Peyer's patch (tissue), 4 donors: ENCODE measurements around the gene MAST2.

Source experiments
- POLR2A ChIP-seq, 2 donors: fragments of 450-650 bp; IDR thresholded peaks; one replicate each; pipeline ENCODE4 v1.5.1; 2017; ENCODE audit warnings: antibody characterized with exemption in 2 of 2, mild to moderate bottlenecking in 2 of 2, moderate library complexity in 2 of 2
- TF ChIP-seq, protein P1 (sequence below), 6 experiments: fragments of 450-650 bp in 4 of 6; fragments of 200-600 bp in 2 of 6; sonication (generic) in 1 of 6; IDR thresholded peaks; one replicate each; pipeline ENCODE4 v1.5.1; 2017 to 2019; ENCODE audit warnings: antibody characterized with exemption in 6 of 6, mild to moderate bottlenecking in 3 of 6, moderate library complexity in 1 of 6

DNA sequence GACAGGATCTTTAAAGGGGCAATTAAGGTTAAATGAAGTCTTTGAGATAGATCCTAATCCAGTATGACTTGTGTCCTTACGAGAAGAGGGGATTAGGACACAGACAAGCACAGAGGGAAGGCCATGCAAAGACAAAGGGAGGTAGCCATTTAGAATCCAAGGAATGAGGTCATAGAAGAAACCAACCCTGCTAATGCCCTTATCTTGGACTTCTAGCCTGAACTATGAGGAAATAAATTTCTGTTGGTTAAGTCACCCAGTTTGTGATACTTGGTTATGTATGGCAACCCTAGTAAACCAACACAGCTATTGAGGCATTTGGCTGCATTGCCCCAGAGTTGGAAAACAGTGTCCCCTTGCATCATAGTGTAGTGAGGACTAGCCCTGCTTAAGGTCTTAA is 121.3 kb downstream of the MAST2 start:
- TF ChIP-seq, protein P1, sequence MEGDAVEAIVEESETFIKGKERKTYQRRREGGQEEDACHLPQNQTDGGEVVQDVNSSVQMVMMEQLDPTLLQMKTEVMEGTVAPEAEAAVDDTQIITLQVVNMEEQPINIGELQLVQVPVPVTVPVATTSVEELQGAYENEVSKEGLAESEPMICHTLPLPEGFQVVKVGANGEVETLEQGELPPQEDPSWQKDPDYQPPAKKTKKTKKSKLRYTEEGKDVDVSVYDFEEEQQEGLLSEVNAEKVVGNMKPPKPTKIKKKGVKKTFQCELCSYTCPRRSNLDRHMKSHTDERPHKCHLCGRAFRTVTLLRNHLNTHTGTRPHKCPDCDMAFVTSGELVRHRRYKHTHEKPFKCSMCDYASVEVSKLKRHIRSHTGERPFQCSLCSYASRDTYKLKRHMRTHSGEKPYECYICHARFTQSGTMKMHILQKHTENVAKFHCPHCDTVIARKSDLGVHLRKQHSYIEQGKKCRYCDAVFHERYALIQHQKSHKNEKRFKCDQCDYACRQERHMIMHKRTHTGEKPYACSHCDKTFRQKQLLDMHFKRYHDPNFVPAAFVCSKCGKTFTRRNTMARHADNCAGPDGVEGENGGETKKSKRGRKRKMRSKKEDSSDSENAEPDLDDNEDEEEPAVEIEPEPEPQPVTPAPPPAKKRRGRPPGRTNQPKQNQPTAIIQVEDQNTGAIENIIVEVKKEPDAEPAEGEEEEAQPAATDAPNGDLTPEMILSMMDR (IDR thresholded peaks at IDR 0.05), result no peak
- TF ChIP-seq POLR2A (IDR thresholded peaks at IDR 0.05), result no peak
